Kidney glomerular epithelial cell (primary cell): Measurements from ENCODE around the gene NFATC2.
"Not testable (repeated sequence)": the region's sequence is repeated elsewhere in the genome, so short reads cannot be mapped to it uniquely, and the experiment has no call there.

ENCODE experiments used
- DNase-seq: peaks from one replicate; lab custom pipeline; 2025; lab: John Stamatoyannopoulos, UW

The NFATC2 gene

DNA sequence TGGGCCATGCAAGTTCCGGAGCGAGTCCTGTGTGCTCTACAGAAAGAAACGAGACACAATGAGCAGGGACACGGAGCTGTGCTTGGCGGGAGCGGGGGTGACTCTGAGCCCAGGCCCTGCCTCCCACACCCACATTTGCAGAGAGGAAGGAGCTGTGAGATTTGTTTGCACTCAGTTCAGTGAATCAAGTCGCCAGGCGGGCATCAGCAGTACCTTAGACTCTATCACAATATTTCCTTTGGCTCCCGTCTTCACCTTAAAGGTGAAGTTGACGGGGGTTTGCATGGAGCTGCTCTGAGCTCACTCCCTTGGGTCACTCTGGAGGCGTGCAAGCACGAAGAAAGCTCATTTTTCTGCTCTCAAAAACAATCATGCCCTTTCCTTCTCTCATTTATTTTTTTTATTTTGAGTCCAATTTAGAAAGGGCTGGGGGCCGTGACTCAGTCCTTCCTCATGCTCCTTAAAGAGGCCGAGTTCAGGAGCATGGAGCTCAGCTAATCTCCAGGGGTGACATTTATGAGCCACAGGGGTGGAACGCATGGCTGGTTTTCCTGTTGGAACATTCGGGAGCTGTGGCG is 188.2 kb downstream of the NFATC2 start:
- peak; percentile 90 for DNase-seq

DNA sequence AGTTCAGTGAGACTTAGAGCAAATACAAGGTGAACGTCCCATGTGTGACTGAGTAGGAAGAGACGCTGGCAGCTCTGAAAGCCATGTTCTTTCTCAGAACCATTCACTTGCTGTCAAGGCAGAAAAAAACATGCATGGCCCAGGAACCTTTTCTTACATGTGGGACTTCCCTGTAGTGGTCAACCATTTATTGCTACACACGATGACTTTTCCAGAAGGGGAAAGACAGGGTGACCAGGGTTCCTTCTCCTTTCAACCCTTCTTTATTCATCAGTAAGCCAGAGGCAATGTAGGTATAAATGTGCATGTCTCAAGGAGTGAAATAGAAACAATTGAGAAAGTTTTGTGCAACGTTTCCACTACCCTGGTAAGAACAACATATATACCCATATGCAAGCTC is 189.0 kb downstream of the NFATC2 start:
- no peak for DNase-seq

DNA sequence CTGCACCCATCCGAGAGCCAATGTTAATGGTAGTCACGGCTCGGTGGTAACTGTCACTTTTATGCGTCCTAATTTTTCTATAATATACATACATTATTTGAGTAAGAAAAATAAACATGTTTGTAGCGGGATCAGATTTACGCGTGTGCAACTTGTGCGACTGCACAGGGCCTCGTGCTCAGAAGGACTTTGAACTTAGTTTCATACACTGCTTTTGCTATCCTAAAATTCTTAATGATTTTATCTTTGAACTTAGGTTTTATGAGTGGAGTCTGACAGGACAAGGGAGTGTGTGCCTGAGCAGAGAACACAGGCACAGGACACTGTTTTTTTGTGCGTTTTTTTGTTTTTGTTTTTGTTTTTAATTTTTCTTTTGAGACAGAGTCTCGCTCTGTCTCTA is 189.7 kb downstream of the NFATC2 start:
- DNase-seq: no peak

DNA sequence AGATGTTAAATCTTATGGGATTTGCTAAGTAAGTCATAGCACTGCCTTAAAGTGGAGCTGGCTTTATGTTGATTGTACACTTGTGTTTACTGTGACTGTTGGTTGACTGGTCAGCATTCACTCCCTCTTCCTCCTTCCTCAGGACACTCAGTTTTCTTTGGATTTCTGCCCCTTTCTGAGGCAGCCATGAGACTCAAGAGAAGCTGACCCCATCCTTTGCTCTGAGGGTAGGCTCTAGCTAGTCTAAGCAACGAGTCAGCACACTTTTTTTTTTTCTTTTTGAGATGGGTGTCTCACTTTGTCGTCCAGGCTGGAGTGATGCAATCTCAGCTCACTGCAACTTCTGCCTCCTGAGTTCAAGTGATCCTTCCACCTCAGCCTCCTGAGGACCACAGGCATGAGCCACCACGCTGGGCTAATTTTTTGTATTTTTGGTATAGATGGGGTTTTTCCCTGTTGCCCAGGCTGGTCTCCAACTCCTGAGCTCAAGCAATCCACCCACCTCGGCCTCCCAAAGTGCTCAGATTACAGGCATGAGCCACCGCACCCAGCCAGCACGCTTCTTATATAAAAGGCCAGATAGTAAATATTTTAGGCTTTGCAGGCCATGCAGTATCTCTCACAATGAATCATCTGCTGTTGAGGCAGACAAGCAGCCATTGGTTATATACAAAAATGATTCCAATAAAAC is 191.4 kb downstream of the NFATC2 start:
- DNase-seq: peak; percentile 43

- no peak for DNase-seq
Measured at GRCh38 chr20:51348876-51349275, 193.6 kb downstream of the NFATC2 start.

GRCh38 chr20:51347831-51348230 is 194.7 kb downstream of the NFATC2 start:
- DNase-seq: no peak

DNA sequence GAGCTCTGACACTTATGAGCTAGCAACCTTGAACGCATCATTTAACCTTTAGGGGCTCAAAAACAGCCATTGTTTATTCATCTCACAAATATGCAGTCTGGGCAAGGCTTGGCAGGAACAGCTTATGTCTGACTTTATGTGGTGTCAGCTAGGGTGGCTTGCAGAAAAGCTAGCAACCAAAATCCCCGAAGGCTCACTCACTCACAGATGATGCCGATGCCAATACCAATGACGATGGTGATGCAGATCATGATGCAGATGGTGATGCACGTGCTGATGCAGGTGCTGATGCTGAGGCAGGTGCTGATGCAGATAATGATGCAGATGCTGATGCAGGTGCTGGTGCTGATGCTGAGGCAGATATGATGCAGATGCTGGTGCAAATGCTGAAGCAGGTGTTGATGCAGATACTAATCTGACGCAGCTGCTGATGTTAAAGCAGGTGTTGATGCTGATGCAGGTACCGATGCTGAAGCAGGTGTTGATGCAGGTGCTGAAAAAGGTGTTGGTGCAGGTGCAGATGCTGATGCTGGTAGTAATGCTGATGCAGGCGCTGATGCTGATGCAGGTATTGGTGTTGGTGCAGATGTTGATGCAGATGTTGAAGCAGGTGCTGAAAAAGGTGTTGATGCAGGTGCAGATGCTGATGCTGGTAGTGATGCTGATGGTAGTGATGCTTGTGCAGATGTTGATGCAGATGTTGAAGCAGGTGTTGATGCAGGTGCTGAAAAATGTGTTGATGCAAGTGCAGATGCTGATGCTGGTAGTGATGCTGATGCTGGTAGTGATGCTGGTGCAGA is 195.6 kb downstream of the NFATC2 start:
- DNase-seq: no peak

- DNase-seq: no peak
Measured at GRCh38 chr20:51345601-51346101, 196.9 kb downstream of the NFATC2 start.

DNA sequence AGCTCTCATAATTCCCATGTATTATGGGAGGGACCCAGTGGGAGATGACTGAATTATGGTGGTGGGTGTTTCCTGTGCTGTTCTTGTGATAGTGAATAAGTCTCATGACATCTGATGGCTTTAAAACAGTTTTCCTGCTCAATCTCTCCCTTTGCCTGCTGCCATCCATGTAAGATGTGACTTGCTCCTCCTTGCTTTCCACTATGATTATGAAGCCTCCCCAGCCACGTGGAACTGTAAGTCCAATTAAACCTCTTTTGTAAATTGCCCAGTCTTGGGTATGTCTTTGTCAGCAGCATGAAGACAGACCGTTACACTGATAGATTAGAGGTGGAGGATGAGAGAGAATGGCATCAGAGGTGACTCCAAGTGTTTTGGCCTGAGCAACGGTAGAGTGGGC is 198.7 kb downstream of the NFATC2 start:
- not testable (repeated sequence) for DNase-seq

- no peak for DNase-seq
Measured at GRCh38 chr20:51342510-51343236, 199.8 kb downstream of the NFATC2 start.

GRCh38 chr20:51341581-51341980 is 200.9 kb downstream of the NFATC2 start:
- no peak for DNase-seq

DNA sequence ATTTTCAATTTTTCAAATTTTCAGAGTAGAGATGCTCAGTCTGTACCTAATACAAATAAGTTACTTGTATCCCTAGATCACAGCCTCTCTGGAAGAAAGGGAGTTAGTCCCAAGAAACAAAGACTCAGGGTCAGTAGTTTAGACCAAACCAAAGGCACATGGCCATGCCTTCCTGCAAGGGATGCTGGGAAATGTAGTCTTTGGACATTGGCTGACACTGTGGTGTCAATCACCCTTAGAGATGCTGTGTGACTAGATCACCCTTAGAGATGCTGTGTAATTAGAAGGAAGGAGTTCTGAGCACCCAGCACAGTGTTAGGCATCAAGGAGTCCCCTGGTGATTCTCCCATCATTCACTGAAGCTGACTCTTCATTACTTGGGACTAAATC is 202.1 kb downstream of the NFATC2 start:
- DNase-seq: no peak

DNA sequence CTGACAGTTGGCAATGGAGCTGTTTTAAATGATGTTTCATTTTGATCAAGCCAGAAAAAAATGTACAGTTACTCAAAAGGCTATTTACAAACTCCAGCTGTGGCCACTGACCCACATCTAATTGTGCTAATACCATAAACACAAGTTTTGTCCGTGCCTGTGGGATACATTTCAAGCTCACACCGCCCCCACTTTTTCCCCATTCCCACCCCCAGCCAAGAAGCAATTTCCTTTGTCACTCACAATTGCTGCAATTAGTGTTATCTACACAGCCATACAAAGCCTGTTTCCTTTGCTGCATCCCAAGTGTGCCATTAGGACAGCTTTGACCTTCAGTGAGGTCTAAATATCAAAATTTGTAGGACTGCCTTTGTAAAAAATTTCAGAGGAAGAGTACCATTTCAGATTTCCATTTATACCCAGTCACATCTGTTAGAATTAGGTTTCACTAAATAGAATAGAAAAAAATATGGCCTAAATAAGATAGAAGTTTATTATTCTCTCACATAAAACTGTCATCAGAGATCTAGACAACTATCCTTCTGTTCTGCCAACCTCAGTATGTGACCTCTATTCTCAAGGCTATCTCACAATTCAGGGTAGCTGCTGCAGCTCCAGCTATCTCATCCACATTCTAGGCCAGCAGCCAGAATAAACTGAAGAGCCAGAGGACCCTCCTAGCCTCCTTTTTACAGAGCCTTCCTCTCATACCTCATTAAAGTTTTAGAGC is 202.6 kb downstream of the NFATC2 start:
- DNase-seq: no peak

DNA sequence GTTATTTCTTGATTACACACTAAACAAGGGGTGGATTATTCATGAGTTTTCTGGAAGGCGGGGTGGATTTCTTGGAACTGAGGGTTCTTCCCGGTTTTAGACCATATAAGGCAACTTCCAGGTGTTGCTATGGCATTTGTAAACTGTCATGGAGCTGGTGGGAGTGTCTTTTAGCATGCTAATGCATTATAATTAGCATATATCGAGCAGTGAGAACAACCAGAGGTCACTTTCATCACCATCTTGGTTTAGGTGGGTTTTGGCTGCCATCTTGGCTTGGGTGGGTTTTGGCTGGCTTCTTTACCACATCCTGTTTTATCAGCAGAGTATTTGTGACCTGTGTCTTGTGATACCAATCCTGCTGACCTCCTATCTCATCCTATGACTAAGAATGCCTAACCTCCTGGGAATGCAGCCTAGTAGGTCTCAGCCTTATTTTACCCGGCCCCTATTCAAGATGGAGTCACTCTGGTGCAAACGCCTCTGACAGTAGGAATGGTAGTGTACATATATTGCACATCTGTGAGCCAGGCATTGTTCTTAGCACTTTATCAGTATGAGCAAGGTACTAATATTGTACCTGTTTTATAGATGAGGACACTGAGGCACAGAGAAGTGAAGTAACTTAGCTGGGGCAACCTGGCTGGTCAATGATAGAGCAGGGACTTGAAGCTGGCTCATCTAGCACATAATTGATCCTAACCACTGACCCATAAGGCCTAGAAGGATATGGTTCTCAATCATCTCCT is 203.7 kb downstream of the NFATC2 start:
- no peak for DNase-seq

GRCh38 chr20:51337126-51337805 is 205.3 kb downstream of the NFATC2 start:
- DNase-seq: no peak
